Trophoblast cell (in vitro differentiated cells and primary cell): ENCODE measurements around the gene SPPL3.

ENCODE experiments used
- DNase-seq, 2 donors: peaks; one replicate each; pipeline ENCODE4 v3.0.0-alpha.2; 2016
- H2AFZ ChIP-seq: 2 replicates; pipeline ENCODE4 v1.6.1; 2013; ENCODE audit warnings: low read length, moderate library complexity, mild to moderate bottlenecking; ENCODE audit not compliant: insufficient read depth, poor library complexity
- H2AK5ac ChIP-seq: 2 replicates; pipeline ENCODE4 v1.6.1; 2013; ENCODE audit warnings: mild to moderate bottlenecking, low read length
- H2BK120ac ChIP-seq: 2 replicates; pipeline ENCODE4 v1.6.1; 2013; ENCODE audit warnings: low read length, mild to moderate bottlenecking, moderate library complexity; ENCODE audit not compliant: insufficient read depth, poor library complexity
- H2BK12ac ChIP-seq: 2 replicates; pipeline ENCODE4 v1.6.1; 2013; ENCODE audit warnings: mild to moderate bottlenecking, low read length, moderate library complexity
- H2BK5ac ChIP-seq: 2 replicates; pipeline ENCODE4 v1.6.1; 2013; ENCODE audit warnings: low read length, low read depth, moderate library complexity, mild to moderate bottlenecking; ENCODE audit not compliant: poor library complexity
- H3K14ac ChIP-seq: 2 replicates; pipeline ENCODE4 v1.6.1; 2013; ENCODE audit warnings: mild to moderate bottlenecking, low read length
- H3K18ac ChIP-seq: 2 replicates; pipeline ENCODE4 v1.6.1; 2013; ENCODE audit warnings: mild to moderate bottlenecking, low read length
- H3K23ac ChIP-seq: 2 replicates; pipeline ENCODE4 v1.6.1; 2013; ENCODE audit warnings: low read length
- H3K27ac ChIP-seq: 2 replicates; pipeline ENCODE4 v1.5.1; 2013; ENCODE audit warnings: low read depth, mild to moderate bottlenecking, inconsistent platforms, low read length, moderate library complexity
- H3K27me3 ChIP-seq: 2 replicates; pipeline ENCODE4 v1.6.1; 2013; ENCODE audit warnings: inconsistent platforms, mild to moderate bottlenecking, low read length, moderate library complexity; ENCODE audit not compliant: insufficient read depth
- H3K36me3 ChIP-seq, 2 experiments: 1 replicate in 1 of 2; 2 replicates in 1 of 2; pipeline ENCODE4 v1.6.1; 2013; ENCODE audit warnings: low read length in 2 of 2, mild to moderate bottlenecking in 2 of 2, moderate library complexity in 1 of 2; ENCODE audit not compliant: insufficient read depth in 2 of 2, control insufficient read depth in 1 of 2
- H3K4ac ChIP-seq: 2 replicates; pipeline ENCODE4 v1.6.1; 2013; ENCODE audit warnings: low read depth, mild to moderate bottlenecking, low read length, moderate library complexity
- H3K4me1 ChIP-seq, 2 experiments: 1 replicate in 1 of 2; 2 replicates in 1 of 2; pipeline ENCODE4 v1.6.1; 2013; ENCODE audit warnings: low read length in 2 of 2, mild to moderate bottlenecking in 2 of 2, moderate library complexity in 1 of 2; ENCODE audit not compliant: insufficient read depth in 2 of 2, control insufficient read depth in 1 of 2
- H3K4me2 ChIP-seq: 2 replicates; pipeline ENCODE4 v1.6.1; 2013; ENCODE audit warnings: inconsistent platforms, mild to moderate bottlenecking, low read length, moderate library complexity
- H3K4me3 ChIP-seq: 2 replicates; pipeline ENCODE4 v1.5.1; 2013; ENCODE audit warnings: mild to moderate bottlenecking, low read depth, low read length, inconsistent platforms
- H3K79me1 ChIP-seq: one replicate; pipeline ENCODE4 v1.6.1; 2013; ENCODE audit warnings: low read length
- H3K79me2 ChIP-seq: 2 replicates; pipeline ENCODE4 v1.6.1; 2013; ENCODE audit warnings: low read length, mild to moderate bottlenecking; ENCODE audit not compliant: control insufficient read depth, insufficient read depth, poor library complexity
- H3K9ac ChIP-seq: 2 replicates; pipeline ENCODE4 v1.6.1; 2013; ENCODE audit warnings: mild to moderate bottlenecking, low read length
- H3K9me3 ChIP-seq: 2 replicates; pipeline ENCODE4 v1.6.1; 2013; ENCODE audit warnings: low read depth, mild to moderate bottlenecking, control low read depth, inconsistent platforms, low read length; ENCODE audit not compliant: insufficient read depth
- H4K12ac ChIP-seq: 2 replicates; pipeline ENCODE4 v1.6.1; 2013; ENCODE audit warnings: low read depth, mild to moderate bottlenecking, low read length, moderate library complexity
- H4K8ac ChIP-seq: 2 replicates; pipeline ENCODE4 v1.6.1; 2013; ENCODE audit warnings: low read depth, mild to moderate bottlenecking, low read length, moderate library complexity
- H4K91ac ChIP-seq: one replicate; pipeline ENCODE4 v1.6.1; 2013; ENCODE audit warnings: low read depth, mild to moderate bottlenecking, low read length, moderate library complexity
- WGBS: extraction: QIAGEN DNeasy Blood & Tissue Kit; methylation state at CpG from one replicate; pipeline ENCODE4 v1.1.7; 2013; ENCODE audit warnings: missing lambda C conversion rate; ENCODE audit not compliant: insufficient read length, insufficient coverage; ENCODE audit errors: extremely low coverage; 5-methylcytosine and 5-hydroxymethylcytosine counted together

Gene SPPL3

DNA sequence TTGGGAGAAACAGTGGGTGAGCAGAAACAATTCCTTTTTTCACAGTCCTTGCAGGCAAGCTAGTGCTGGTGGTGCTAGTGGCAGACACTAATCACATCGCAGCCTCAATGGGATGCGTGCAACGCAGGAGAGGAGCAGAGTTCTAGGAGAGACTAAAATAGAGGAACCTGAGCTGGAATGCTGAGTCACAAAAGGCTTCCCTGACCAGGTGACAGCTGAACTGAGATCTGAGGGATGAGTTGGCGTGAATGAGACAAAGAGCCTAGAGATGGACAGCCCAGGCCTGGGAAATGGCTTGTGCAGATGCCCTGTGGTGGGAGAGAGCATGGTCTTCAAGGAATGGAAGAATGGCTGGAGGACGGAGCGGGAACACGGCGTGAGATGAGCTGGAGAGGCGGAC is 152.8 kb downstream of the SPPL3 start:
- no peak overlapping the region for H2BK5ac ChIP-seq
- no CpG with 5 or more reads among the region's 9 CpGs for WGBS

DNA sequence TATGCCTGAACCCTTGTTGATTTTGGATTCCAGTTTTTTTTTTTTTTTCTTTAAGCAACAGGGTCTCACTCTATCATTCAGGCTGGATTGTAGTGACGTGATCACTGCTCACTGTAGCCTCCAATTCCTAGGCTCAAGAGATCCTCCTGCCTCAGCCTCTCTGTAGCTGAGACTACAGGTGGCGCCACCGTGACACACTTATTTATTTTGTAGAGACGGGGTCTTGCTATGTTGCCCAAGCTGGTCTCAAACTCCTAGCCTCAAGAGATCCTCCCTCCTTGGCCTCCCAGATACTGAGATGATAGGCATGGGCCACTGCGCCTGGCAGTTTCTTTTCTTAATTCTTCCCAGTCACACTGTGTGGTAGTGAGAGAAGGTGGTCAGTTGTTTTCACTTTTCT is 153.4 kb downstream of the SPPL3 start:
- Histone ChIP-seq H4K8ac (no peak overlapping the region), H2AK5ac (no peak overlapping the region), H2BK5ac (no peak overlapping the region), H3K14ac (no peak overlapping the region), H3K23ac (no peak overlapping the region), H3K9ac (no peak overlapping the region), H2BK12ac (no peak overlapping the region), H3K27ac (no peak overlapping the region), H3K18ac (no peak overlapping the region), H3K4ac (no peak overlapping the region), H3K36me3 (no peaks in the 10 kb centered on the region), H3K4me3 (no peak overlapping the region), H3K4me2 (no peak overlapping the region), H3K27me3 (no peaks in the 10 kb centered on the region), H3K79me2 (no peaks in the 10 kb centered on the region), H4K91ac (no peak overlapping the region), H2BK120ac (no peak overlapping the region), H4K12ac (no peak overlapping the region), H2AFZ (no peak overlapping the region), H3K9me3 (no peaks in the 10 kb centered on the region), H3K79me1 (no peaks in the 10 kb centered on the region), H3K4me1 (peaks cover 0 to 6% of the 10 kb centered on the region in 2 experiments)
- DNase-seq = peak in 1 of 2 donors; percentile 11
- no CpG with 5 or more reads among the region's 5 CpGs for WGBS

More for the DNA sequence above, 152.8 kb downstream of the SPPL3 start:
- no peak overlapping the region for H3K4me2 ChIP-seq
- H3K4me1 ChIP-seq = peaks cover 0 to 6% of the 10 kb centered on the region in 2 experiments
- no peak overlapping the region for H4K91ac ChIP-seq
- H2BK12ac ChIP-seq = no peak overlapping the region
- H4K12ac ChIP-seq = no peak overlapping the region
- H3K36me3 ChIP-seq = no peaks in the 10 kb centered on the region
- H4K8ac ChIP-seq = no peak overlapping the region
- no peak overlapping the region for H2BK120ac ChIP-seq
- no peaks in the 10 kb centered on the region for H3K9me3 ChIP-seq
- no peak overlapping the region for H3K9ac ChIP-seq
- no peak overlapping the region for H3K4ac ChIP-seq
- H3K27me3 ChIP-seq = no peaks in the 10 kb centered on the region
- no peak overlapping the region for H3K23ac ChIP-seq
- H3K18ac ChIP-seq = no peak overlapping the region
- peak; percentile 38 to 68 for DNase-seq
- H3K14ac ChIP-seq = no peak overlapping the region
- H2AFZ ChIP-seq = no peak overlapping the region
- no peak overlapping the region for H3K4me3 ChIP-seq
- no peak overlapping the region for H2AK5ac ChIP-seq
- no peaks in the 10 kb centered on the region for H3K79me2 ChIP-seq
- no peaks in the 10 kb centered on the region for H3K79me1 ChIP-seq
- H3K27ac ChIP-seq = no peak overlapping the region

DNA sequence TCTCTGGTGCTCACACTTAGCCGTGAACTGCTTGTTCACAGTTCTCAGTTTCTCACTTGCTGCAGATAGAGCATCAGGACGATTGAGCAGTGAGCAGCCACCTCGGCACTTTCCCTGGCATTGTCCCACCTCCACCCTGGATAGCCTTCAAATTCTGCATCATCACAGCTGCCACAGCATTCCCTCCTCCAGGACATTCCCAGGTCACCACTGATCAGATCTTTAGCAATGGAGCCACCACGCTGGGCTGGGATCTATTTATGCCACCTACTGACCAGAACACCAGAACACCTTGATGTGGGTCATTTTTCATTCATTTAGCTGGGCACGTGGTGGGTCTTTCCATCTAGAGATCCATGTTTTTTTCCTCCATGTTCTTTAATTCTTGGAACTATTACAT is 154.9 kb downstream of the SPPL3 start:
- Histone ChIP-seq H2BK120ac (no peak overlapping the region), H3K4me1 (peaks cover 0 to 6% of the 10 kb centered on the region in 2 experiments)

DNA sequence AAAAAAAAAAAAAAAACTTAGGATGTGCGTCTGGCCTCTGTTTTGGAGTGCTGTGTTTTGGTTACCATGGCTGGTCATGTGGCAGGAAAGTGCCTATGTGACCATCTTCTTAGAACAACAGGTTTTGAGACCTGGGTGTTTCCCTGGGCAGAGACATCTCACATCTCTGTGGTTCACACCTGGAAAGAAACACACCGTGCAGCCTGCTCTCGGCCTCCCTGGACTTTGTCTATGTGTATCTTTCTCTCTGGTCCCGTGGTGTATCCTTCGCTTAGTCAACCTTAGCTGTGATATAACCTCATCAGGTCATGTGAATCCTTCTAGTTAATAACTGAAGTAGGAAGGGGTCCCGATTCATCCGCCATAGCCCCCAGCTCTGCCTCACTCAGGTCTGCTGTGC is 155.9 kb downstream of the SPPL3 start:
- Histone ChIP-seq H3K4me1 (peaks cover 0 to 6% of the 10 kb centered on the region in 2 experiments), H3K18ac (no peak overlapping the region), H2AFZ (no peak overlapping the region), H2AK5ac (no peak overlapping the region), H2BK5ac (no peak overlapping the region), H3K27ac (no peak overlapping the region), H3K4me2 (no peak overlapping the region), H3K79me2 (no peaks in the 10 kb centered on the region), H2BK120ac (no peak overlapping the region), H3K9me3 (no peaks in the 10 kb centered on the region), H3K4ac (no peak overlapping the region), H4K8ac (no peak overlapping the region), H3K23ac (no peak overlapping the region), H2BK12ac (no peak overlapping the region), H3K36me3 (no peaks in the 10 kb centered on the region), H3K27me3 (no peaks in the 10 kb centered on the region), H3K14ac (no peak overlapping the region), H4K12ac (no peak overlapping the region), H3K4me3 (no peak overlapping the region), H3K9ac (no peak overlapping the region), H3K79me1 (no peaks in the 10 kb centered on the region), H4K91ac (no peak overlapping the region)
- peak in 1 of 2 donors; percentile 16 for DNase-seq
- no CpG with 5 or more reads among the region's 7 CpGs for WGBS

More for the DNA sequence above, 154.9 kb downstream of the SPPL3 start:
- H3K4ac ChIP-seq = no peak overlapping the region
- H3K79me2 ChIP-seq = no peaks in the 10 kb centered on the region
- no peak overlapping the region for H3K9ac ChIP-seq
- no peak overlapping the region for H3K4me3 ChIP-seq
- no CpG with 5 or more reads among the region's 5 CpGs for WGBS
- no peaks in the 10 kb centered on the region for H3K27me3 ChIP-seq
- no peak overlapping the region for H3K14ac ChIP-seq
- no peak overlapping the region for H4K12ac ChIP-seq
- no peak overlapping the region for H2AFZ ChIP-seq
- H3K23ac ChIP-seq = no peak overlapping the region
- no peak overlapping the region for H2AK5ac ChIP-seq
- H4K8ac ChIP-seq = no peak overlapping the region
- DNase-seq = no peak
- H3K18ac ChIP-seq = no peak overlapping the region
- no peak overlapping the region for H2BK12ac ChIP-seq
- H3K4me2 ChIP-seq = no peak overlapping the region
- H3K9me3 ChIP-seq = no peaks in the 10 kb centered on the region
- no peaks in the 10 kb centered on the region for H3K36me3 ChIP-seq
- no peaks in the 10 kb centered on the region for H3K79me1 ChIP-seq
- no peak overlapping the region for H3K27ac ChIP-seq
- H4K91ac ChIP-seq = no peak overlapping the region
- H2BK5ac ChIP-seq = no peak overlapping the region
